MCF 10A (cell line): ENCODE results near the gene L3MBTL4. TPM values are rescaled to one million over a fixed set of nuclear protein-coding genes. Genes with fewer than 3 reads are reported as not detected.
"Not testable (repeated sequence)": the region's sequence is repeated elsewhere in the genome, so short reads cannot be mapped to it uniquely, and the experiment has no call there.

ENCODE experiments used
- BruUV-seq: library from RNA; stranded (reverse); fragments of 400-500 nt; replicated peaks from 2 replicates; lab custom pipeline; 2021; lab: Mats Ljungman, UMichigan
- CTCF ChIA-PET: fragments of 300-600 bp; sonication (Branson Sonifier 250); formaldehyde crosslinking; extraction: SDS; loops from one replicate; lab custom pipeline; 2021; ENCODE audit warnings: antibody characterized with exemption, inconsistent platforms; lab: Yijun Ruan, JAX
- POLR2A ChIA-PET: fragments of 300-600, 350-650 bp; sonication (Branson Sonifier 250); formaldehyde crosslinking; extraction: SDS; loops from one replicate; lab custom pipeline; 2020; ENCODE audit warnings: antibody characterized with exemption, inconsistent platforms; lab: Yijun Ruan, JAX
- DNase-seq: peaks from one replicate; pipeline ENCODE4 v3.0.0-alpha.2; 2018; ENCODE audit not compliant: unreplicated experiment
- H3K27ac Mint-ChIP-seq: one replicate; pipeline ENCODE4 v1.8.0; 2022; ENCODE audit warnings: mild to moderate bottlenecking, low read depth, mixed read lengths; ENCODE audit not compliant: unreplicated experiment
- H3K27me3 Mint-ChIP-seq: one replicate; pipeline ENCODE4 v1.8.0; 2022; ENCODE audit warnings: mixed read lengths; ENCODE audit not compliant: insufficient read depth, unreplicated experiment
- H3K36me3 Mint-ChIP-seq: one replicate; pipeline ENCODE4 v1.8.0; 2022; ENCODE audit warnings: mild to moderate bottlenecking, moderate library complexity, mixed read lengths; ENCODE audit not compliant: insufficient read depth, unreplicated experiment
- H3K4me1 Mint-ChIP-seq: one replicate; pipeline ENCODE4 v1.8.0; 2022; ENCODE audit warnings: mixed read lengths; ENCODE audit not compliant: insufficient read depth, unreplicated experiment
- H3K4me3 Mint-ChIP-seq: one replicate; pipeline ENCODE4 v1.8.0; 2022; ENCODE audit warnings: mild to moderate bottlenecking, moderate library complexity, mixed read lengths; ENCODE audit not compliant: unreplicated experiment
- H3K9me3 Mint-ChIP-seq: one replicate; pipeline ENCODE4 v1.8.0; 2022; ENCODE audit warnings: mixed read lengths; ENCODE audit not compliant: unreplicated experiment
- CTCF ChIP-seq: fragments of 200-600 bp; IDR thresholded peaks from one replicate; pipeline ENCODE4 v1.8.0; 2022; ENCODE audit warnings: antibody characterized with exemption, mild to moderate bottlenecking; ENCODE audit not compliant: unreplicated experiment
- intact Hi-C: fragments of 100-400 bp; cut with micrococcal nuclease; formaldehyde crosslinking; loops from 2 replicates; pipeline ENCODE4 v1.14.1; 2022
- total RNA-seq: library from RNA; stranded (reverse); gene quantifications from 2 replicates; pipeline ENCODE4 v1.2.3, GENCODE V29; 2022

Gene L3MBTL4
- total RNA-seq, 1 experiment from 2014 or later = not detected

GRCh38 chr18:6054256-6054842 lies 360.4 kb downstream of the L3MBTL4 start:
- Mint-ChIP-seq H3K27ac (no peak overlapping the region), H3K4me3 (no peak overlapping the region), H3K4me1 (no peaks in the 10 kb centered on the region), H3K9me3 (no peaks in the 10 kb centered on the region), H3K27me3 (no peaks in the 10 kb centered on the region), H3K36me3 (no peaks in the 10 kb centered on the region)
- ChIA-PET POLR2A (no interaction called here), CTCF (no interaction called here)
- intact Hi-C loops = no loop called here
- no peak for DNase-seq
- no TSS peak for BruUV-seq
- no peak for TF ChIP-seq CTCF

- H3K27me3 Mint-ChIP-seq = no peaks in the 10 kb centered on the region
- DNase-seq = no peak
- no peaks in the 10 kb centered on the region for H3K4me1 Mint-ChIP-seq
- ChIA-PET POLR2A (no interaction called here), CTCF (no interaction called here)
- H3K27ac Mint-ChIP-seq = no peak overlapping the region
- no peaks in the 10 kb centered on the region for H3K36me3 Mint-ChIP-seq
- H3K9me3 Mint-ChIP-seq = no peaks in the 10 kb centered on the region
- H3K4me3 Mint-ChIP-seq = no peak overlapping the region
- no peak for TF ChIP-seq CTCF
- no TSS peak for BruUV-seq
- intact Hi-C loops = no loop called here
Measured at GRCh38 chr18:6052449-6052913, 362.2 kb downstream of the L3MBTL4 start.

- H3K9me3 Mint-ChIP-seq, BruUV-seq, intact Hi-C loops: not testable (repeated sequence)
Measured at GRCh38 chr18:6047596-6047995, 367.1 kb downstream of the L3MBTL4 start.

GRCh38 chr18:6044773-6045172 lies 369.9 kb downstream of the L3MBTL4 start:
- ChIA-PET POLR2A (interaction anchor here (0.6 kb wide), 1 partner anchor 532 kb away, joined by 3 read pairs; no protein-coding TSS in a partner anchor), CTCF (no interaction called here)
- Mint-ChIP-seq H3K27ac (no peak overlapping the region), H3K4me1 (no peaks in the 10 kb centered on the region), H3K4me3 (no peak overlapping the region), H3K27me3 (no peaks in the 10 kb centered on the region), H3K9me3 (peaks cover 23% of the 10 kb centered on the region), H3K36me3 (no peaks in the 10 kb centered on the region)
- intact Hi-C loops = no loop called here
- no TSS peak for BruUV-seq
- TF ChIP-seq CTCF = no peak
- no peak for DNase-seq

More at GRCh38 chr18:6047596-6047995, 367.1 kb downstream of the L3MBTL4 start:
- DNase-seq, H3K4me1 Mint-ChIP-seq, POLR2A ChIA-PET, H3K27me3 Mint-ChIP-seq, H3K4me3 Mint-ChIP-seq, H3K36me3 Mint-ChIP-seq, CTCF ChIA-PET, H3K27ac Mint-ChIP-seq: not testable (repeated sequence)
